IMR-90 (cell line): ENCODE results near the gene ABCF1. TPM values are rescaled to one million over a fixed set of nuclear protein-coding genes. Genes with fewer than 3 reads are reported as not detected.

ENCODE experiments used
- ATAC-seq: fragments of 200-7000 bp; cut with Tn5 transposase; 2 replicates; pipeline ENCODE4 v1.9.1; 2020; ENCODE audit warnings: low read depth, mild to moderate bottlenecking, moderate library complexity
- BruUV-seq: library from RNA; stranded (reverse); fragments of 400-500 nt; replicated peaks from 2 replicates; lab custom pipeline; 2021; lab: Mats Ljungman, UMichigan
- CTCF ChIA-PET: fragments of 300-600 bp; formaldehyde crosslinking; extraction: SDS; loops from one replicate; lab custom pipeline; 2021; ENCODE audit warnings: antibody characterized with exemption; lab: Yijun Ruan, JAX
- POLR2A ChIA-PET: fragments of 300-600 bp; sonication (Branson Sonifier 250); formaldehyde crosslinking; loops from one replicate; lab custom pipeline; 2022; ENCODE audit warnings: antibody characterized with exemption; ENCODE audit not compliant: unreplicated experiment; lab: Charles Lee
- DNase-seq: peaks from one replicate; pipeline ENCODE4 v3.0.0; 2013
- H2AFZ ChIP-seq: replicated peaks from 2 replicates; pipeline ENCODE3; 2013; ENCODE audit warnings: low read length, mild to moderate bottlenecking; ENCODE audit not compliant: poor library complexity
- H2AK5ac ChIP-seq: 2 replicates; pipeline ENCODE4 v1.6.1; 2013; ENCODE audit warnings: low read depth, low read length, inconsistent platforms
- H2AK9ac ChIP-seq: replicated peaks from 2 replicates; pipeline ENCODE3; 2013; ENCODE audit warnings: mild to moderate bottlenecking, low read depth, low read length, moderate library complexity; ENCODE audit not compliant: poor library complexity
- H2BK120ac ChIP-seq: 2 replicates; pipeline ENCODE4 v1.6.1; 2013; ENCODE audit warnings: low read depth, low read length, inconsistent platforms
- H2BK15ac ChIP-seq: 3 replicates; pipeline ENCODE4 v1.6.1; 2013; ENCODE audit warnings: low read depth, low read length, inconsistent platforms
- H2BK20ac ChIP-seq: 2 replicates; pipeline ENCODE4 v1.6.1; 2013; ENCODE audit warnings: low read depth, mild to moderate bottlenecking, inconsistent platforms, low read length, moderate library complexity
- H2BK5ac ChIP-seq: 2 replicates; pipeline ENCODE4 v1.6.1; 2013; ENCODE audit warnings: mild to moderate bottlenecking, low read depth, low read length, inconsistent platforms; ENCODE audit not compliant: poor library complexity, severe bottlenecking
- H3K14ac ChIP-seq: replicated peaks from 2 replicates; pipeline ENCODE4 v1.6.1; 2013; ENCODE audit warnings: low read depth, low read length, inconsistent platforms
- H3K18ac ChIP-seq: 2 replicates; pipeline ENCODE4 v1.6.1; 2013; ENCODE audit warnings: low read depth, low read length, control low read depth
- H3K23ac ChIP-seq: 2 replicates; pipeline ENCODE4 v1.6.1; 2013; ENCODE audit warnings: low read depth, low read length, inconsistent platforms
- H3K27ac ChIP-seq: 2 replicates; pipeline ENCODE4 v1.5.1; 2013; ENCODE audit warnings: mild to moderate bottlenecking, control low read depth, low read length; ENCODE audit not compliant: insufficient read depth
- H3K27me3 ChIP-seq: 2 replicates; pipeline ENCODE4 v1.6.1; 2013; ENCODE audit warnings: low read length; ENCODE audit not compliant: control insufficient read depth, insufficient read depth
- H3K36me3 ChIP-seq: 2 replicates; pipeline ENCODE4 v1.6.1; 2013; ENCODE audit warnings: low read length, mixed read lengths; ENCODE audit not compliant: control insufficient read depth, insufficient read depth
- H3K4ac ChIP-seq: 2 replicates; pipeline ENCODE4 v1.6.1; 2013; ENCODE audit warnings: low read depth, low read length, inconsistent platforms
- H3K4me1 ChIP-seq: 2 replicates; pipeline ENCODE4 v1.6.1; 2013; ENCODE audit warnings: low read length, mixed read lengths; ENCODE audit not compliant: control insufficient read depth, insufficient read depth
- H3K4me2 ChIP-seq: 2 replicates; pipeline ENCODE4 v1.6.1; 2013; ENCODE audit warnings: low read depth, mild to moderate bottlenecking, control low read depth, low read length, moderate library complexity
- H3K4me3 ChIP-seq: 2 replicates; pipeline ENCODE4 v1.5.1; 2013; ENCODE audit warnings: low read depth, mild to moderate bottlenecking, control low read depth, low read length, moderate library complexity; ENCODE audit not compliant: insufficient read depth
- H3K56ac ChIP-seq: 2 replicates; pipeline ENCODE4 v1.6.1; 2013; ENCODE audit warnings: low read length, inconsistent platforms; ENCODE audit not compliant: insufficient read depth; ENCODE audit errors: extremely low read depth
- H3K79me1 ChIP-seq, 2 experiments: 2 replicates each; pipeline ENCODE4 v1.6.1; 2013; ENCODE audit warnings: low read length in 2 of 2, inconsistent platforms in 1 of 2, low read depth in 1 of 2
- H3K9ac ChIP-seq: 2 replicates; pipeline ENCODE4 v1.6.1; 2013; ENCODE audit warnings: low read depth, low read length, control low read depth
- H3K9me1 ChIP-seq: 2 replicates; pipeline ENCODE4 v1.6.1; 2013; ENCODE audit warnings: low read length, inconsistent platforms; ENCODE audit not compliant: insufficient read depth
- H3K9me3 ChIP-seq: 2 replicates; pipeline ENCODE4 v1.6.1; 2013; ENCODE audit warnings: low read length; ENCODE audit not compliant: control insufficient read depth, insufficient read depth
- H4K20me1 ChIP-seq: 2 replicates; pipeline ENCODE4 v1.6.1; 2013; ENCODE audit warnings: low read length, inconsistent platforms; ENCODE audit not compliant: insufficient read depth
- H4K5ac ChIP-seq: 2 replicates; pipeline ENCODE4 v1.6.1; 2013; ENCODE audit warnings: mild to moderate bottlenecking, low read depth, low read length, control low read depth
- H4K8ac ChIP-seq, 2 experiments: 2 replicates each; pipeline ENCODE4 v1.6.1; 2013; ENCODE audit warnings: low read depth in 2 of 2, low read length in 2 of 2, control low read depth in 1 of 2, inconsistent platforms in 1 of 2
- H4K91ac ChIP-seq: 2 replicates; pipeline ENCODE4 v1.6.1; 2013; ENCODE audit warnings: low read depth, low read length, inconsistent platforms; ENCODE audit not compliant: insufficient read depth
- BHLHE40 ChIP-seq: fragments of 150-350 bp; IDR thresholded peaks from 2 replicates; pipeline ENCODE4 v1.6.1; 2016; ENCODE audit warnings: mild to moderate bottlenecking, low read depth, low read length
- CEBPB ChIP-seq: IDR thresholded peaks from 2 replicates; pipeline ENCODE4 v1.6.1; 2012; ENCODE audit warnings: low read depth, low read length, improper control_type of control experiment
- CTCF ChIP-seq: conservative IDR thresholded peaks from 2 replicates; pipeline ENCODE4 v1.5.1; 2012; ENCODE audit warnings: mild to moderate bottlenecking, low read depth, low read length, improper control_type of control experiment
- FOS ChIP-seq: fragments of 150-350 bp; IDR thresholded peaks from 2 replicates; pipeline ENCODE4 v1.6.1; 2016; ENCODE audit warnings: low read depth, low read length
- MAFK ChIP-seq: IDR thresholded peaks from 2 replicates; pipeline ENCODE4 v1.6.1; 2012; ENCODE audit warnings: low read depth, low read length, improper control_type of control experiment
- MAZ ChIP-seq: IDR thresholded peaks from 2 replicates; pipeline ENCODE4 v1.6.1; 2012; ENCODE audit warnings: low read depth, mild to moderate bottlenecking, low read length, improper control_type of control experiment, moderate library complexity, borderline replicate concordance
- MXI1 ChIP-seq: IDR thresholded peaks from 2 replicates; pipeline ENCODE4 v1.6.1; 2012; ENCODE audit warnings: low read depth, mild to moderate bottlenecking, low read length, moderate library complexity, borderline replicate concordance
- NFE2L2 ChIP-seq: fragments of 150-350 bp; IDR thresholded peaks from 2 replicates; pipeline ENCODE4 v1.6.1; 2016; ENCODE audit warnings: low read depth, mild to moderate bottlenecking, low read length
- POLR2A ChIP-seq: IDR thresholded peaks from 2 replicates; pipeline ENCODE4 v1.6.1; 2012; ENCODE audit warnings: mild to moderate bottlenecking, low read depth, low read length
- RAD21 ChIP-seq: IDR thresholded peaks from 2 replicates; pipeline ENCODE4 v1.6.1; 2012; ENCODE audit warnings: low read length, improper control_type of control experiment
- RCOR1 ChIP-seq: IDR thresholded peaks from 2 replicates; pipeline ENCODE4 v1.6.1; 2012; ENCODE audit warnings: mild to moderate bottlenecking, low read length, improper control_type of control experiment; ENCODE audit not compliant: insufficient replicate concordance
- RFX5 ChIP-seq: IDR thresholded peaks from 2 replicates; pipeline ENCODE4 v1.8.0; 2012; ENCODE audit warnings: low read depth, mild to moderate bottlenecking, low read length, moderate library complexity
- SMC3 ChIP-seq: fragments of 150-350 bp; IDR thresholded peaks from 2 replicates; pipeline ENCODE4 v1.6.1; 2016; ENCODE audit warnings: low read depth, mild to moderate bottlenecking, antibody characterized with exemption, low read length, moderate library complexity
- USF2 ChIP-seq: fragments of 150-350 bp; IDR thresholded peaks from 2 replicates; pipeline ENCODE4 v1.6.1; 2017; ENCODE audit warnings: mild to moderate bottlenecking, antibody characterized with exemption, low read length, low read depth
- WGBS, 2 experiments: methylation state at CpG; one replicate each; pipeline versions ENCODE4 v1.1.5 to v1.1.7; 2013; ENCODE audit warnings: missing lambda C conversion rate in 2 of 2; ENCODE audit not compliant: insufficient read length in 1 of 2; ENCODE audit errors: extremely low coverage in 2 of 2; 5-methylcytosine and 5-hydroxymethylcytosine counted together
- dilution Hi-C: fragments of 300-500 bp; cut with HindIII; formaldehyde crosslinking; loops from one replicate; pipeline ENCODE4 v1.14.3; 2018; ENCODE audit warnings: low sequenced_read_pairs; ENCODE audit not compliant: unreplicated experiment
- in situ Hi-C: fragments of 300-500 bp; cut with MboI; formaldehyde crosslinking; loops from 3 replicates; pipeline ENCODE4 v1.14.3; 2019; ENCODE audit warnings: low sequenced_read_pairs, inconsistent platforms, mixed read lengths
- intact Hi-C: fragments of 100-400 bp; cut with micrococcal nuclease; formaldehyde crosslinking; loops from 2 replicates; pipeline ENCODE4 v1.10.0; 2022
- polyA plus RNA-seq, 3 experiments: library from polyadenylated mRNA; depleted of rRNA; stranded (reverse); fragments of >200 nt; gene quantifications; 2 replicates each; pipeline ENCODE4 v1.2.3, GENCODE V29; 2012; ENCODE audit warnings: low replicate concordance in 1 of 3
- total RNA-seq: library from RNA; depleted of rRNA; stranded (reverse); fragments of >200 nt; gene quantifications from 2 replicates; pipeline ENCODE4 v1.2.3, GENCODE V29; 2012
- TF ChIP-seq, protein P1 (sequence below): fragments of 150-350 bp; IDR thresholded peaks from 2 replicates; pipeline ENCODE4 v1.6.1; 2016; ENCODE audit warnings: low read depth, mild to moderate bottlenecking, low read length, moderate library complexity, borderline replicate concordance

ABCF1 gene
- total and polyA plus RNA-seq, 2 of the 4 experiments (the other 2 are of a cell fraction) = 39.1 to 48.6 TPM

GRCh38 chr6:30598912-30599624 is 27.8 kb downstream of the ABCF1 start:
- Histone ChIP-seq H2BK120ac (no peak overlapping the region), H4K8ac (no peak overlapping the region), H2AFZ (no peak overlapping the region), H3K4me2 (no peak overlapping the region), H3K14ac (no peak overlapping the region), H4K91ac (no peak overlapping the region), H4K5ac (no peak overlapping the region), H3K9me3 (no peaks in the 10 kb centered on the region), H4K20me1 (peaks cover 39% of the 10 kb centered on the region), H3K56ac (no peak overlapping the region), H3K79me1 (peaks cover 0 to 24% of the 10 kb centered on the region in 2 experiments; a peak in 2 of 4 replicates), H3K23ac (no peak overlapping the region), H3K27ac (no peak overlapping the region), H2BK20ac (no peak overlapping the region), H3K18ac (no peak overlapping the region), H3K4me3 (no peak overlapping the region), H2BK5ac (no peak overlapping the region), H3K9me1 (0 out of 2 replicates have a peak, but pooled peaks cover 5% of the 10 kb centered on the region), H3K4ac (no peak overlapping the region), H2AK9ac (no peak overlapping the region), H3K36me3 (peaks cover 47% of the 10 kb centered on the region), H3K27me3 (no peaks in the 10 kb centered on the region), H2BK15ac (no peak overlapping the region), H3K4me1 (no peaks in the 10 kb centered on the region), H2AK5ac (no peak overlapping the region), H3K9ac (no peak overlapping the region)
- in situ Hi-C loops = no loop called here
- dilution Hi-C loops = no loop called here
- DNase-seq (no peak), ATAC-seq (no peak)
- CTCF ChIA-PET = no interaction called here
- intact Hi-C loops = no loop called here
- 100% methylated on average over 3 of the region's 12 CpGs; no CpG with 5 or more reads in 1 of the 2 experiments for WGBS, 2 experiments
- POLR2A ChIA-PET = interaction anchor here (0.6 to 2.9 kb wide), 2 partner anchors 14 to 19 kb away, joined by 11 to 14 read pairs; no protein-coding TSS in a partner anchor
- BruUV-seq = no TSS peak
- TF ChIP-seq CEBPB = no peak
- no peak for TF ChIP-seq RAD21
- no peak for TF ChIP-seq BHLHE40
- no peak for TF ChIP-seq POLR2A
- no peak for TF ChIP-seq MXI1
- no peak for TF ChIP-seq RFX5
- TF ChIP-seq NFE2L2 = no peak
- no peak for TF ChIP-seq CTCF
- no peak for TF ChIP-seq USF2
- TF ChIP-seq SMC3 = no peak
- TF ChIP-seq MAZ = no peak
- TF ChIP-seq RCOR1 = no peak
- TF ChIP-seq MAFK = no peak
- TF ChIP-seq, protein P1, sequence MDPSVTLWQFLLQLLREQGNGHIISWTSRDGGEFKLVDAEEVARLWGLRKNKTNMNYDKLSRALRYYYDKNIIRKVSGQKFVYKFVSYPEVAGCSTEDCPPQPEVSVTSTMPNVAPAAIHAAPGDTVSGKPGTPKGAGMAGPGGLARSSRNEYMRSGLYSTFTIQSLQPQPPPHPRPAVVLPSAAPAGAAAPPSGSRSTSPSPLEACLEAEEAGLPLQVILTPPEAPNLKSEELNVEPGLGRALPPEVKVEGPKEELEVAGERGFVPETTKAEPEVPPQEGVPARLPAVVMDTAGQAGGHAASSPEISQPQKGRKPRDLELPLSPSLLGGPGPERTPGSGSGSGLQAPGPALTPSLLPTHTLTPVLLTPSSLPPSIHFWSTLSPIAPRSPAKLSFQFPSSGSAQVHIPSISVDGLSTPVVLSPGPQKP = no peak
- no peak for TF ChIP-seq FOS
